ENCODE measurements around the gene CALB2.

- TF ChIP-seq CTCF (conservative IDR thresholded peaks at IDR 0.05; ENCODE audit: low read length) = no peak
- TF ChIP-seq EZH2phosphoT487 (IDR thresholded peaks at IDR 0.05; ENCODE audit: borderline replicate concordance) = no peak
Measured at GRCh38 chr16:71327720-71328119, 30.8 kb upstream of the CALB2 start.

Data from Loucy (cell line).